GM12878 (cell line): ENCODE results near the gene C19orf33.

Experiments used
- CTCF ChIP-seq, 3 experiments: IDR thresholded peaks in 2 of 3; conservative IDR thresholded peaks in 1 of 3; 2 replicates each; pipeline ENCODE4 v1.5.1; 2011; ENCODE audit warnings: low read depth in 3 of 3, low read length in 3 of 3, mild to moderate bottlenecking in 3 of 3, control low read depth in 2 of 3, moderate library complexity in 2 of 3, inconsistent platforms in 1 of 3, mixed read lengths in 1 of 3; ENCODE audit not compliant: control insufficient read depth in 2 of 3, insufficient read depth in 1 of 3; ENCODE audit errors: extremely low read depth in 1 of 3
- E2F4 ChIP-seq: IDR thresholded peaks from 2 replicates; pipeline ENCODE4 v1.6.1; 2012; ENCODE audit warnings: low read depth, low read length, improper control_type of control experiment
- EP300 ChIP-seq, 2 experiments: fragments of 150-350 bp in 1 of 2; IDR thresholded peaks; 2 replicates each; pipeline ENCODE4 v1.6.1; 2011 to 2012; ENCODE audit warnings: low read depth in 2 of 2, low read length in 2 of 2, borderline replicate concordance in 1 of 2, improper control_type of control experiment in 1 of 2, inconsistent platforms in 1 of 2; ENCODE audit not compliant: control insufficient read depth in 1 of 2
- POLR2AphosphoS5 ChIP-seq: IDR thresholded peaks from 2 replicates; pipeline ENCODE4 v1.6.1; 2011; ENCODE audit warnings: mild to moderate bottlenecking, low read length, inconsistent platforms
- TAF1 ChIP-seq: IDR thresholded peaks from 2 replicates; pipeline ENCODE4 v1.6.1; 2011; ENCODE audit warnings: mild to moderate bottlenecking, low read depth, low read length, borderline replicate concordance

GRCh38 chr19:38280030-38280921 lies 23.8 kb upstream of the C19orf33 start:
- no peak for TF ChIP-seq CTCF (IDR thresholded peaks at IDR 0.05 in 2 of 3, conservative IDR thresholded peaks at IDR 0.05 in 1 of 3; ENCODE audit: control insufficient read depth in 2 of 3, extremely low read depth in 1 of 3, insufficient read depth in 1 of 3, low read depth in 3 of 3, low read length in 3 of 3)
- no peak for TF ChIP-seq E2F4
- no peak for TF ChIP-seq EP300 (IDR thresholded peaks at IDR 0.05; ENCODE audit: borderline replicate concordance in 1 of 2, control insufficient read depth in 1 of 2, low read depth in 2 of 2, low read length in 2 of 2)
- TF ChIP-seq POLR2AphosphoS5 = no peak
- TF ChIP-seq TAF1 = no peak
